Measurements from ENCODE around the gene MIB2. TPM values are rescaled to one million over a fixed set of nuclear protein-coding genes. Genes with fewer than 3 reads are reported as not detected.

Gene MIB2
- total RNA-seq, 1 experiment from 2014 or later: 12.0 TPM

GRCh38 chr1:1598051-1598719 is 17.1 kb upstream of the MIB2 start:
- no peak for DNase-seq (ENCODE audit: low read depth)

- DNase-seq (ENCODE audit: low read depth): no peak
Measured at GRCh38 chr1:1598720-1599029, 16.6 kb upstream of the MIB2 start.

- DNase-seq (ENCODE audit: low read depth): peak; percentile 44
Measured at GRCh38 chr1:1599030-1599934, 16.0 kb upstream of the MIB2 start.

- no peak for DNase-seq (ENCODE audit: low read depth)
Measured at GRCh38 chr1:1599935-1600860, 15.1 kb upstream of the MIB2 start, which contains the start of gene FNDC10. TSS of gene FNDC10 (minus strand) at chr1:1600135. CDS start at chr1:1600015, 120 bp downstream.

- DNase-seq (ENCODE audit: low read depth): no peak
Measured at GRCh38 chr1:1600861-1601563, 14.3 kb upstream of the MIB2 start.

- no peak for DNase-seq (ENCODE audit: low read depth)
Measured at GRCh38 chr1:1601564-1602303, 13.6 kb upstream of the MIB2 start.

GRCh38 chr1:1602304-1602967 is 12.9 kb upstream of the MIB2 start:
- no peak for DNase-seq (ENCODE audit: low read depth)

- no peak for DNase-seq (ENCODE audit: low read depth)
Measured at GRCh38 chr1:1602968-1603506, 12.3 kb upstream of the MIB2 start.

GRCh38 chr1:1603671-1604373 is 11.5 kb upstream of the MIB2 start:
- DNase-seq (ENCODE audit: low read depth): no peak

GRCh38 chr1:1604374-1605033 is 10.8 kb upstream of the MIB2 start:
- DNase-seq (ENCODE audit: low read depth): no peak

GRCh38 chr1:1605034-1605591 is 10.2 kb upstream of the MIB2 start:
- no peak for DNase-seq (ENCODE audit: low read depth)

GRCh38 chr1:1605724-1606123 is 9.6 kb upstream of the MIB2 start:
- DNase-seq (ENCODE audit: low read depth): no peak

- no peak for DNase-seq (ENCODE audit: low read depth)
Measured at GRCh38 chr1:1606232-1606631, 9.1 kb upstream of the MIB2 start.

- no peak for DNase-seq (ENCODE audit: low read depth)
Measured at GRCh38 chr1:1609822-1610485, 5.3 kb upstream of the MIB2 start.

- DNase-seq (ENCODE audit: low read depth): no peak
Measured at GRCh38 chr1:1610796-1611195, 4.5 kb upstream of the MIB2 start.

- no peak for DNase-seq (ENCODE audit: low read depth)
Measured at GRCh38 chr1:1612104-1612400, 3.2 kb upstream of the MIB2 start.

GRCh38 chr1:1613509-1614082 is 1.7 kb upstream of the MIB2 start:
- no peak for DNase-seq (ENCODE audit: low read depth)
